Measurements from ENCODE around the gene SLC25A47.

- TF ChIP-seq CTCF (IDR thresholded peaks at IDR 0.05) = no peak
- TF ChIP-seq POLR2A (IDR thresholded peaks at IDR 0.05) = no peak
Observed at GRCh38 chr14:100307766-100308426, 15.2 kb upstream of the SLC25A47 start.
